HEK293 (cell line): ENCODE measurements around the gene LIPK.
"Not testable (repeated sequence)": the region's sequence is repeated elsewhere in the genome, so short reads cannot be mapped to it uniquely, and the experiment has no call there.

ENCODE experiments used
- CTCF ChIA-PET: fragments of 350-600 bp; formaldehyde crosslinking; extraction: SDS; loops from one replicate; lab custom pipeline; 2021; ENCODE audit warnings: antibody characterized with exemption; lab: Yijun Ruan, JAX
- POLR2A ChIA-PET: fragments of 300-600 bp; formaldehyde crosslinking; extraction: SDS; loops from one replicate; lab custom pipeline; 2020; ENCODE audit warnings: antibody characterized with exemption, inconsistent platforms; lab: Yijun Ruan, JAX
- H3K27ac ChIP-seq: fragments of 200-500 bp; sonication (Bioruptor generic); 2 replicates; pipeline ENCODE4 v1.5.1; 2014; ENCODE audit warnings: low read depth, low read length, control low read depth, inconsistent platforms; ENCODE audit errors: extremely low read depth
- H3K36me3 ChIP-seq, 2 experiments: fragments of 200-500 bp in 1 of 2; sonication (Bioruptor generic) in 1 of 2; 1 replicate in 1 of 2; 2 replicates in 1 of 2; pipeline ENCODE4 v1.5.1; 2014 to 2017; ENCODE audit warnings: inconsistent platforms in 2 of 2, low read length in 2 of 2; ENCODE audit not compliant: control insufficient read depth in 2 of 2, insufficient read depth in 1 of 2
- H3K4me1 ChIP-seq: fragments of 200-500 bp; sonication (Bioruptor generic); 2 replicates; pipeline ENCODE4 v1.5.1; 2014; ENCODE audit warnings: mild to moderate bottlenecking, low read length, inconsistent platforms; ENCODE audit not compliant: control insufficient read depth, insufficient read depth
- H3K4me3 ChIP-seq: 2 replicates; pipeline ENCODE4 v1.5.1; 2011; ENCODE audit warnings: low read depth, mild to moderate bottlenecking, control low read depth, low read length, moderate library complexity
- H3K9me3 ChIP-seq: fragments of 200-500 bp; sonication (Bioruptor generic); 2 replicates; pipeline ENCODE4 v1.5.1; 2014; ENCODE audit warnings: low read depth, low read length, inconsistent platforms; ENCODE audit not compliant: control insufficient read depth, insufficient read depth
- ELK4 ChIP-seq: IDR thresholded peaks from 2 replicates; pipeline ENCODE4 v1.6.1; 2011; ENCODE audit warnings: mild to moderate bottlenecking, low read depth, low read length, borderline replicate concordance
- GLIS1 ChIP-seq: fragments of 450-650 bp; formaldehyde crosslinking; IDR thresholded peaks from 2 replicates; pipeline ENCODE4 v1.5.1; 2016; ENCODE audit warnings: missing biosample characterization, missing genetic modification characterization
- HOXA7 ChIP-seq: sonication (generic); formaldehyde crosslinking; IDR thresholded peaks from 2 replicates; pipeline ENCODE4 v1.8.1; 2022; ENCODE audit warnings: missing genetic modification reagents, borderline replicate concordance
- HOXC10 ChIP-seq: sonication (generic); formaldehyde crosslinking; IDR thresholded peaks from 2 replicates; pipeline ENCODE4 v1.8.1; 2023; ENCODE audit warnings: mild to moderate bottlenecking, missing genetic modification reagents
- HOXD13 ChIP-seq: sonication (generic); formaldehyde crosslinking; IDR thresholded peaks from 2 replicates; pipeline ENCODE4 v1.8.0; 2022; ENCODE audit warnings: missing genetic modification reagents, borderline replicate concordance
- MEIS1 ChIP-seq: sonication (generic); formaldehyde crosslinking; IDR thresholded peaks from 2 replicates; pipeline ENCODE4 v1.8.1; 2022; ENCODE audit warnings: missing genetic modification reagents, mild to moderate bottlenecking, borderline replicate concordance
- PATZ1 ChIP-seq: fragments of 450-650 bp; formaldehyde crosslinking; IDR thresholded peaks from 2 replicates; pipeline ENCODE4 v1.5.1; 2016; ENCODE audit warnings: missing biosample characterization, missing genetic modification characterization
- SCRT2 ChIP-seq: fragments of 450-650 bp; formaldehyde crosslinking; IDR thresholded peaks from 2 replicates; pipeline ENCODE4 v1.5.1; 2016; ENCODE audit warnings: missing biosample characterization, missing genetic modification characterization
- SP2 ChIP-seq: fragments of 450-650 bp; formaldehyde crosslinking; IDR thresholded peaks from 2 replicates; pipeline ENCODE4 v1.5.1; 2016; ENCODE audit warnings: missing biosample characterization, missing genetic modification characterization
- ZNF174 ChIP-seq: fragments of 450-650 bp; formaldehyde crosslinking; IDR thresholded peaks from 2 replicates; pipeline ENCODE4 v1.5.0; 2017; ENCODE audit warnings: missing biosample characterization, mild to moderate bottlenecking, missing genetic modification characterization
- ZNF350 ChIP-seq: fragments of 450-650 bp; formaldehyde crosslinking; IDR thresholded peaks from 2 replicates; pipeline ENCODE4 v1.5.0; 2017; ENCODE audit warnings: missing biosample characterization, mild to moderate bottlenecking, missing genetic modification characterization
- ZNF366 ChIP-seq: fragments of 450-650 bp; formaldehyde crosslinking; conservative IDR thresholded peaks from 2 replicates; pipeline ENCODE4 v1.5.1; 2016; ENCODE audit warnings: missing biosample characterization, missing genetic modification characterization
- ZNF549 ChIP-seq: fragments of 450-650 bp; IDR thresholded peaks from 2 replicates; pipeline ENCODE4 v1.5.1; 2018; ENCODE audit warnings: missing biosample characterization, missing genetic modification characterization, mild to moderate bottlenecking, inconsistent platforms, moderate library complexity
- ZNF600 ChIP-seq: fragments of 450-650 bp; formaldehyde crosslinking; IDR thresholded peaks from 2 replicates; pipeline ENCODE4 v1.5.1; 2016; ENCODE audit warnings: missing biosample characterization, missing genetic modification characterization
- ZNF701 ChIP-seq: fragments of 450-650 bp; formaldehyde crosslinking; IDR thresholded peaks from 2 replicates; pipeline ENCODE4 v1.5.1; 2016; ENCODE audit warnings: missing biosample characterization, missing genetic modification characterization
- ZNF768 ChIP-seq: fragments of 450-650 bp; formaldehyde crosslinking; IDR thresholded peaks from 2 replicates; pipeline ENCODE4 v1.5.1; 2018; ENCODE audit warnings: missing biosample characterization, mild to moderate bottlenecking, missing genetic modification characterization
- ZNF791 ChIP-seq: fragments of 450-650 bp; formaldehyde crosslinking; IDR thresholded peaks from 2 replicates; pipeline ENCODE4 v1.5.1; 2016; ENCODE audit warnings: missing biosample characterization, missing genetic modification characterization
- ZSCAN18 ChIP-seq: fragments of 450-650 bp; formaldehyde crosslinking; IDR thresholded peaks from 2 replicates; pipeline ENCODE4 v1.5.1; 2016; ENCODE audit warnings: missing biosample characterization, missing genetic modification characterization
- TF ChIP-seq, protein P1 (sequence below): fragments of 450-650 bp; formaldehyde crosslinking; IDR thresholded peaks from 2 replicates; pipeline ENCODE4 v1.5.0; 2017; ENCODE audit warnings: missing biosample characterization, missing genetic modification characterization, borderline replicate concordance

The LIPK gene

GRCh38 chr10:88735661-88736060 is 29.6 kb downstream of the LIPK start:
- CTCF ChIA-PET: interaction anchor here (0.6 to 1.1 kb wide), 4 partner anchors 47 to 204 kb away, joined by 3 to 6 read pairs (median 3); no protein-coding TSS in a partner anchor
- Histone ChIP-seq H3K36me3 (no peaks in the 10 kb centered on the region), H3K4me3 (no peak overlapping the region), H3K9me3 (no peaks in the 10 kb centered on the region), H3K4me1 (no peaks in the 10 kb centered on the region), H3K27ac (no peak overlapping the region)
- TF ChIP-seq HOXD13 (CRISPR knock-in tag) (no peak), HOXA7 (no peak), ZSCAN18 (tag by site-specific recombination) (no peak), ZNF350 (tag by site-specific recombination) (no peak), ZNF768 (tag by site-specific recombination) (no peak), PATZ1 (tag by site-specific recombination) (no peak), SCRT2 (tag by site-specific recombination) (no peak), ZNF791 (tag by site-specific recombination) (no peak), SP2 (tag by site-specific recombination) (no peak), ZNF174 (no peak), MEIS1 (CRISPR knock-in tag) (no peak), ELK4 (no peak), ZNF701 (tag by site-specific recombination) (no peak), ZNF600 (tag by site-specific recombination) (no peak), ZNF366 (tag by site-specific recombination) (no peak), GLIS1 (tag by site-specific recombination) (no peak), ZNF549 (tag by site-specific recombination) (no peak), HOXC10 (CRISPR knock-in tag) (no peak)
- TF ChIP-seq, protein P1, sequence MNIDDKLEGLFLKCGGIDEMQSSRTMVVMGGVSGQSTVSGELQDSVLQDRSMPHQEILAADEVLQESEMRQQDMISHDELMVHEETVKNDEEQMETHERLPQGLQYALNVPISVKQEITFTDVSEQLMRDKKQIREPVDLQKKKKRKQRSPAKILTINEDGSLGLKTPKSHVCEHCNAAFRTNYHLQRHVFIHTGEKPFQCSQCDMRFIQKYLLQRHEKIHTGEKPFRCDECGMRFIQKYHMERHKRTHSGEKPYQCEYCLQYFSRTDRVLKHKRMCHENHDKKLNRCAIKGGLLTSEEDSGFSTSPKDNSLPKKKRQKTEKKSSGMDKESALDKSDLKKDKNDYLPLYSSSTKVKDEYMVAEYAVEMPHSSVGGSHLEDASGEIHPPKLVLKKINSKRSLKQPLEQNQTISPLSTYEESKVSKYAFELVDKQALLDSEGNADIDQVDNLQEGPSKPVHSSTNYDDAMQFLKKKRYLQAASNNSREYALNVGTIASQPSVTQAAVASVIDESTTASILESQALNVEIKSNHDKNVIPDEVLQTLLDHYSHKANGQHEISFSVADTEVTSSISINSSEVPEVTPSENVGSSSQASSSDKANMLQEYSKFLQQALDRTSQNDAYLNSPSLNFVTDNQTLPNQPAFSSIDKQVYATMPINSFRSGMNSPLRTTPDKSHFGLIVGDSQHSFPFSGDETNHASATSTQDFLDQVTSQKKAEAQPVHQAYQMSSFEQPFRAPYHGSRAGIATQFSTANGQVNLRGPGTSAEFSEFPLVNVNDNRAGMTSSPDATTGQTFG: no peak
- POLR2A ChIA-PET: no interaction called here

- H3K4me1 ChIP-seq, H3K36me3 ChIP-seq, H3K27ac ChIP-seq, H3K9me3 ChIP-seq, POLR2A ChIA-PET, H3K4me3 ChIP-seq: not testable (repeated sequence)
- CTCF ChIA-PET: interaction anchor here (2.0 kb wide), 1 partner anchor 14 kb away, joined by 7 read pairs; no protein-coding TSS in a partner anchor
These were observed 35.9 kb downstream of the LIPK start for GRCh38 chr10:88741921-88742320.
